HepG2 (cell line): Measurements from ENCODE around the gene SERINC5. TPM values are rescaled to one million over a fixed set of nuclear protein-coding genes. Genes with fewer than 3 reads are reported as not detected.

Source experiments
- AHR ChIP-seq: IDR thresholded peaks from 2 replicates; pipeline ENCODE4 v1.6.1; 2018; ENCODE audit warnings: missing genetic modification reagents, missing compliant biosample characterization
- ASH2L ChIP-seq: fragments of 300-600, 200-600 bp; sonication (generic); IDR thresholded peaks from 2 replicates; pipeline ENCODE4 v1.7.0; 2017; ENCODE audit warnings: low read depth, mild to moderate bottlenecking, moderate library complexity, mixed read lengths, low read length; ENCODE audit not compliant: insufficient read length
- CHD4 ChIP-seq: fragments of 200-600 bp; sonication (generic); IDR thresholded peaks from 2 replicates; pipeline ENCODE4 v1.7.0; 2017; ENCODE audit warnings: mild to moderate bottlenecking, low read length, borderline replicate concordance
- HNF4G ChIP-seq, 2 experiments: sonication (generic) in 1 of 2; formaldehyde crosslinking in 1 of 2; IDR thresholded peaks; 2 replicates each; pipeline versions ENCODE4 v1.4.0 to v1.6.1; 2011 to 2020; ENCODE audit warnings: borderline replicate concordance in 2 of 2, low read depth in 2 of 2, mild to moderate bottlenecking in 2 of 2, low read length in 1 of 2, missing genetic modification reagents in 1 of 2, moderate library complexity in 1 of 2
- JDP2 ChIP-seq: sonication (generic); formaldehyde crosslinking; IDR thresholded peaks from 2 replicates; pipeline ENCODE4 v1.8.1; 2022; ENCODE audit warnings: missing genetic modification reagents, borderline replicate concordance
- MAFF ChIP-seq: IDR thresholded peaks from 2 replicates; pipeline ENCODE4 v1.6.1; 2011; ENCODE audit warnings: low read depth, low read length, improper control_type of control experiment
- MLXIP ChIP-seq: sonication (generic); formaldehyde crosslinking; IDR thresholded peaks from 2 replicates; pipeline ENCODE4 v1.9.0; 2021; ENCODE audit warnings: missing genetic modification reagents, borderline replicate concordance
- NR1H2 ChIP-seq: sonication (generic); formaldehyde crosslinking; IDR thresholded peaks from 2 replicates; pipeline ENCODE4 v1.8.1; 2022; ENCODE audit warnings: low read depth, missing genetic modification reagents, borderline replicate concordance
- PATZ1 ChIP-seq: sonication (generic); formaldehyde crosslinking; IDR thresholded peaks from 2 replicates; pipeline ENCODE4 v1.4.0; 2020; ENCODE audit warnings: missing genetic modification reagents
- RORA ChIP-seq: sonication (generic); formaldehyde crosslinking; IDR thresholded peaks from 2 replicates; pipeline ENCODE4 v1.5.0; 2020; ENCODE audit warnings: mild to moderate bottlenecking, missing genetic modification reagents, moderate library complexity
- ZBTB7A ChIP-seq: sonication (generic); formaldehyde crosslinking; IDR thresholded peaks from 2 replicates; pipeline ENCODE4 v1.8.0; 2022; ENCODE audit warnings: mild to moderate bottlenecking, missing genetic modification reagents
- ZNF12 ChIP-seq: sonication (generic); formaldehyde crosslinking; IDR thresholded peaks from 2 replicates; pipeline ENCODE4 v1.5.0; 2020; ENCODE audit warnings: missing genetic modification reagents
- ZNF543 ChIP-seq: sonication (generic); formaldehyde crosslinking; IDR thresholded peaks from 2 replicates; pipeline ENCODE4 v1.4.0; 2020; ENCODE audit warnings: mild to moderate bottlenecking, missing genetic modification reagents
- ZNF589 ChIP-seq: sonication (generic); formaldehyde crosslinking; conservative IDR thresholded peaks from 2 replicates; pipeline ENCODE4 v1.8.0; 2022; ENCODE audit warnings: mild to moderate bottlenecking, moderate library complexity, missing genetic modification reagents
- ZUFSP ChIP-seq: sonication (generic); formaldehyde crosslinking; IDR thresholded peaks from 2 replicates; pipeline ENCODE4 v1.9.0; 2021; ENCODE audit warnings: missing genetic modification reagents, mild to moderate bottlenecking, borderline replicate concordance
- polyA plus RNA-seq, 8 experiments: library from polyadenylated mRNA; depleted of rRNA in 3 of 8; stranded (reverse) in 7 of 8; unstranded in 1 of 8; fragments of >200 nt; fragmentation: Illumina TruSeq in 4 of 8; extraction: Trizol in 4 of 8; gene quantifications; 2 replicates each; pipeline versions ENCODE4 v1.2.1 to v1.2.3, GENCODE V29; 2011 to 2016; ENCODE audit warnings: low read depth in 4 of 8, missing spikeins in 1 of 8, mixed read lengths in 1 of 8; ENCODE audit not compliant: insufficient read depth in 1 of 8
- total RNA-seq, 5 experiments: library from RNA; depleted of rRNA; stranded (reverse); fragments of >200 nt; fragmentation: Illumina TruSeq; extraction: Trizol; gene quantifications; 2 replicates each; pipeline ENCODE4 v1.2.3, GENCODE V29; 2016; ENCODE audit warnings: low read depth in 1 of 5

SERINC5 gene
- total and polyA plus RNA-seq, 2 of the 13 experiments (the other 11 are each of a cell fraction or from before 2014, with no cell fraction given) = 17.3 to 22.8 TPM

- TF ChIP-seq CHD4 = no peak
- no peak for TF ChIP-seq ZBTB7A
- no peak for TF ChIP-seq AHR (CRISPR knock-in tag)
- TF ChIP-seq MLXIP = no peak
- no peak for TF ChIP-seq MAFF
- no peak for TF ChIP-seq ASH2L
- TF ChIP-seq JDP2 = no peak
- TF ChIP-seq ZNF543 (CRISPR knock-in tag) = no peak
- TF ChIP-seq HNF4G (IDR thresholded peaks at IDR 0.05; ENCODE audit: borderline replicate concordance, low read depth, low read length) = no peak
- no peak for TF ChIP-seq HNF4G (CRISPR knock-in tag; IDR thresholded peaks at IDR 0.05; ENCODE audit: borderline replicate concordance, low read depth)
- no peak for TF ChIP-seq ZUFSP (CRISPR knock-in tag)
- no peak for TF ChIP-seq ZNF12 (CRISPR knock-in tag)
- no peak for TF ChIP-seq ZNF589 (CRISPR knock-in tag)
- no peak for TF ChIP-seq PATZ1 (CRISPR knock-in tag)
- TF ChIP-seq NR1H2 = no peak
- no peak for TF ChIP-seq RORA
These were observed 176.9 kb downstream of the SERINC5 start (continued) for GRCh38 chr5:80078921-80079320.
